ENCODE results near the gene CCRL2. TPM values are rescaled to one million over a fixed set of nuclear protein-coding genes. Genes with fewer than 3 reads are reported as not detected.

Gene CCRL2
- total and polyA plus RNA-seq, 9 of the 15 experiments (the other 6 are each of a cell fraction or from before 2014, with no cell fraction given) = 3.4 to 5.7 (median 4.0) TPM

- WGBS (ENCODE audit: insufficient coverage, low coverage, missing lambda C conversion rate) = 45% methylated on average over 4 of the region's 4 CpGs
- BruUV-seq (replicated peaks) = no TSS peak
- intact Hi-C loops (cut with micrococcal nuclease) (no loop called here), in situ Hi-C loops (cut with MboI) (loop anchor here (25.0 kb wide), 1 partner anchor 1383 kb away; the partner anchor contains the start of gene CLEC3B)
- H3K9me1 ChIP-seq (ENCODE audit: control insufficient read depth, insufficient read depth, low read length) = no peaks in the 10 kb centered on the region
- POLR2A ChIA-PET = interaction anchor here (0.6 kb wide), 1 partner anchor 12 kb away, joined by 3 read pairs; no protein-coding TSS in a partner anchor
- TF ChIP-seq ZNF778 (CRISPR knock-in tag; IDR thresholded peaks at IDR 0.05) (no peak), TAF9B (IDR thresholded peaks at IDR 0.05; ENCODE audit: partially characterized antibody) (no peak), SIX5 (IDR thresholded peaks at IDR 0.05; ENCODE audit: borderline replicate concordance in 1 of 2, insufficient read depth in 1 of 2, low read depth in 1 of 2, low read length in 2 of 2) (no peak), NCOA4 (IDR thresholded peaks at IDR 0.05; ENCODE audit: partially characterized antibody) (no peak), ZNF699 (CRISPR knock-in tag; IDR thresholded peaks at IDR 0.05; ENCODE audit: insufficient replicate concordance) (no peak), BCLAF1 (IDR thresholded peaks at IDR 0.05; ENCODE audit: borderline replicate concordance in 1 of 2, control insufficient read depth in 1 of 2, low read depth in 2 of 2, low read length in 1 of 2) (no peak), NR1H2 (CRISPR knock-in tag; IDR thresholded peaks at IDR 0.05) (no peak), ZNF263 (CRISPR knock-in tag; IDR thresholded peaks at IDR 0.05; ENCODE audit: borderline replicate concordance) (no peak), SMAD1 (IDR thresholded peaks at IDR 0.05; ENCODE audit: low read depth, low read length, partially characterized antibody) (no peak), XRCC4 (IDR thresholded peaks at IDR 0.05; ENCODE audit: extremely low read depth, insufficient read depth, insufficient read length) (no peak), EZH2 (IDR thresholded peaks at IDR 0.05; ENCODE audit: borderline replicate concordance, low read depth, low read length) (no peak), MEF2A (IDR thresholded peaks at IDR 0.05; ENCODE audit: control insufficient read depth, low read depth, low read length) (no peak), MTF1 (CRISPR knock-in tag; IDR thresholded peaks at IDR 0.05; ENCODE audit: borderline replicate concordance) (no peak), PRPF4 (IDR thresholded peaks at IDR 0.05; ENCODE audit: insufficient read depth, low read depth, low read length, poor library complexity, severe bottlenecking) (no peak)
- TF ChIP-seq, protein P1, sequence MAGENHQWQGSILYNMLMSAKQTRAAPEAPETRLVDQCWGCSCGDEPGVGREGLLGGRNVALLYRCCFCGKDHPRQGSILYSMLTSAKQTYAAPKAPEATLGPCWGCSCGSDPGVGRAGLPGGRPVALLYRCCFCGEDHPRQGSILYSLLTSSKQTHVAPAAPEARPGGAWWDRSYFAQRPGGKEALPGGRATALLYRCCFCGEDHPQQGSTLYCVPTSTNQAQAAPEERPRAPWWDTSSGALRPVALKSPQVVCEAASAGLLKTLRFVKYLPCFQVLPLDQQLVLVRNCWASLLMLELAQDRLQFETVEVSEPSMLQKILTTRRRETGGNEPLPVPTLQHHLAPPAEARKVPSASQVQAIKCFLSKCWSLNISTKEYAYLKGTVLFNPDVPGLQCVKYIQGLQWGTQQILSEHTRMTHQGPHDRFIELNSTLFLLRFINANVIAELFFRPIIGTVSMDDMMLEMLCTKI (IDR thresholded peaks at IDR 0.05; ENCODE audit: partially characterized antibody) = no peak
- no peaks in the 10 kb centered on the region for H3K9me3 ChIP-seq (replicated peaks; ENCODE audit: control insufficient read depth, insufficient read depth, low read depth, low read length)
- H2AFZ ChIP-seq (ENCODE audit: low read depth, low read length) = no peak overlapping the region
- H4K20me1 ChIP-seq (replicated peaks; ENCODE audit: control insufficient read depth, insufficient read depth, low read length) = no peaks in the 10 kb centered on the region
- no peak for DNase-seq (ENCODE audit: extremely low read depth in 1 of 4, low spot score in 3 of 4)
- H3K27me3 ChIP-seq (ENCODE audit: control insufficient read depth in 2 of 2, insufficient read depth in 2 of 2, low read length in 2 of 2) = no peaks in the 10 kb centered on the region; a peak in 1 of 5 replicates
- FAIRE-seq = no peak
- no peak overlapping the region for H3K9ac ChIP-seq (ENCODE audit: insufficient read depth in 1 of 2, low read depth in 2 of 2, low read length in 2 of 2)
- H3K4me3 ChIP-seq = no peak overlapping the region
- H3K36me3 ChIP-seq (ENCODE audit: control insufficient read depth, insufficient read depth, low read length) = no peaks in the 10 kb centered on the region
- CTCF ChIA-PET (ENCODE audit: low intra/inter-chr PET ratio) = no interaction called here
- no peak overlapping the region for H3K4me2 ChIP-seq (ENCODE audit: insufficient read depth, low read length)
- H3K27ac ChIP-seq (ENCODE audit: extremely low read depth, low read depth, low read length) = no peak overlapping the region
- peaks cover 6 to 22% of the 10 kb centered on the region in 2 experiments; a peak in 4 of 5 replicates for H3K4me1 ChIP-seq (replicated peaks in 1 of 2; ENCODE audit: control insufficient read depth in 2 of 2, insufficient read depth in 2 of 2, low read length in 2 of 2)
- ATAC-seq = no peak
- H3K79me2 ChIP-seq (ENCODE audit: control insufficient read depth, insufficient read depth, low read length) = no peaks in the 10 kb centered on the region
Measured at GRCh38 chr3:46419816-46420215, 12.8 kb downstream of the CCRL2 start.
